ENCODE data around the gene KCNK17. TPM values are rescaled to one million over a fixed set of nuclear protein-coding genes. Genes with fewer than 3 reads are reported as not detected.

The KCNK17 gene
- total RNA-seq, 8 experiments from 2014 or later, result 0.27 to 2.7 (median 0.94) TPM; not detected in 3

DNA sequence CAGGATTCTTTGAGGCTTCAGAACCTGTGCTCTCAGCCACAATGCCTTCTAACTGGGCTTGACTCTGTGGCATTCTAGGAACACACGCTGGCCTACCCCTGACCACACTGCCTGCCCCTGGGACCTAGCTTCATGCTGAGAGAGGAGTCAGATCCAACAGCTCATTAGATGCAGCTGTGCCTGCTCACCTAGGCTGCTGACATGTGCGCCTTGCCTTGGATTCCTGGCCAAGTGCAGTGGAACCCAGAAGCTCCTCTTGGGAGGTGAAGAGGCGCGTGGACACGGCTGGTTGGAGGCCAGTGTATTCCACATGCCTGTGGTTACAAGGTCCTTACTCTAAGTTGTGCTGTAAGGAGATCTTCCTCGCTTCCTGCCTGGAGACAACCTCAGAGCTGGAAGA lies 33.0 kb upstream of the KCNK17 start:
- Histone ChIP-seq H3K4me1 (replicated peaks in 1 of 2) (no peaks in the 10 kb centered on the region), H3K27ac (no peak overlapping the region), H3K4me3 (no peak overlapping the region)
- ATAC-seq (replicated peaks in 6 of 8), result no peak
- in situ Hi-C loops (cut with MboI; ENCODE audit: low pct_unique_long_range_greater_than_20kb in 2 of 9, low sequenced_read_pairs in 9 of 9, unreplicated experiment in 9 of 9), result no loop called here
- 0 to 100% (median 50%) methylated on average over 1 to 4 of the region's 6 CpGs; no CpG with 5 or more reads in 4 of the 10 experiments for WGBS, 10 experiments

GRCh38 chr6:39344821-39345280 lies 30.6 kb upstream of the KCNK17 start:
- no peak overlapping the region for H3K27ac ChIP-seq
- in situ Hi-C loops (cut with MboI; ENCODE audit: low pct_unique_long_range_greater_than_20kb in 2 of 9, low sequenced_read_pairs in 9 of 9, unreplicated experiment in 9 of 9), result no loop called here
- ATAC-seq (replicated peaks in 6 of 8), result peak in 1 of 8 experiments; percentile 31

GRCh38 chr6:39343396-39343870 lies 29.2 kb upstream of the KCNK17 start:
- peak in 2 of 8 experiments; percentile 41 to 47 for ATAC-seq (replicated peaks in 6 of 8)
- in situ Hi-C loops (cut with MboI; ENCODE audit: low pct_unique_long_range_greater_than_20kb in 2 of 9, low sequenced_read_pairs in 9 of 9, unreplicated experiment in 9 of 9), result no loop called here
- WGBS, 10 experiments, result 76 to 100% (median 86%) methylated on average over 1 to 8 of the region's 9 CpGs; no CpG with 5 or more reads in 4 of the 10 experiments
- Histone ChIP-seq H3K27ac (no peak overlapping the region), H3K4me3 (no peak overlapping the region), H3K4me1 (replicated peaks in 1 of 2) (peaks cover 16 to 22% of the 10 kb centered on the region in 2 donors)

More at GRCh38 chr6:39344821-39345280, 30.6 kb upstream of the KCNK17 start:
- Histone ChIP-seq H3K4me3 (no peak overlapping the region), H3K4me1 (replicated peaks in 1 of 2) (peaks cover 7 to 9% of the 10 kb centered on the region in 2 donors)
- 40 to 94% (median 67%) methylated on average over 2 to 4 of the region's 7 CpGs; no CpG with 5 or more reads in 6 of the 10 experiments for WGBS, 10 experiments

DNA sequence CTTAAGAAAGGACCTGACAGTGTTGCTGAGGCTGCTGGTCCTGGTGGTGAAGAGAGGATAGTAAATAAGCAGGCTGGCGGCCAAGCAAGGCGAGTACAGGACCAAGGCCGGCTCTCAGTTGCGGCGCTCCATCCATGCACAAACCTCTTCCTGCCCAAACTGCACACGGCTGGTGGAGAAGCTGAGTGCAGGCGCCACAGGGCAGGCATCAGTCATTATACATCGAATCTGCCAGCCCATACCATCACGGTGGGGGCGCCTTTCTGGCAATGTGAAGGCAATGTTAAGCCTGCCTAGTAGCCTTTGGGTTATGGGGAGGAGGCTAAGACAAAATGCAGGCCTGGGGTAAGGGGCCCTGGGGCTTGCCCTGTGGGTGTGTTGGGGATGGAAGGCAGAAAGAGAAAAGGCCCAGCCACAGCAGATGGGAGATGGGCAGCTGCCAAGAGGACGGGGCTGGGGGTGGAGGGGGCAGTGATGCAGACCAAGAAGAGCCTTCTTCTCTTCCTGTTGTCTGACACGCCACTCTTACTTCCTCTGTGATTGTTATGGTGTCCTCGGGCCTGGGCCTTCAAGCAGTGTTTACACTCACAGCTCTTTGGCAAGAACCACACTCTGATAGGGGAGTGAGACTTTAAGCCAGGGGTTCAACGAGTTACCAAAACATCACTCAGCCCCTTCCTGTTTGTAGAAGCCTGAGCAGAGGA lies 28.6 kb upstream of the KCNK17 start:
- Histone ChIP-seq H3K4me3 (no peak overlapping the region), H3K4me1 (replicated peaks in 1 of 2) (peaks cover 16 to 23% of the 10 kb centered on the region in 2 donors), H3K27ac (no peak overlapping the region)
- in situ Hi-C loops (cut with MboI; ENCODE audit: low pct_unique_long_range_greater_than_20kb in 2 of 9, low sequenced_read_pairs in 9 of 9, unreplicated experiment in 9 of 9), result no loop called here
- WGBS, 10 experiments, result 40 to 100% (median 80%) methylated on average over 1 to 3 of the region's 14 CpGs; no CpG with 5 or more reads in 5 of the 10 experiments
- no peak for ATAC-seq (replicated peaks in 6 of 8)

- Histone ChIP-seq H3K4me3 (no peak overlapping the region), H3K4me1 (replicated peaks in 1 of 2) (peaks cover 16 to 23% of the 10 kb centered on the region in 2 donors), H3K27ac (no peak overlapping the region)
- WGBS, 10 experiments, result 88 to 100% (median 100%) methylated on average over 2 to 5 of the region's 5 CpGs; no CpG with 5 or more reads in 5 of the 10 experiments
- in situ Hi-C loops (cut with MboI; ENCODE audit: low pct_unique_long_range_greater_than_20kb in 2 of 9, low sequenced_read_pairs in 9 of 9, unreplicated experiment in 9 of 9), result no loop called here
- ATAC-seq (replicated peaks in 6 of 8), result no peak
These were observed 27.7 kb upstream of the KCNK17 start for GRCh38 chr6:39341937-39342336.

GRCh38 chr6:39341352-39341751 lies 27.1 kb upstream of the KCNK17 start:
- no peak for ATAC-seq (replicated peaks in 6 of 8)
- Histone ChIP-seq H3K4me3 (no peak overlapping the region), H3K27ac (no peak overlapping the region), H3K4me1 (replicated peaks in 1 of 2) (peaks cover 18 to 26% of the 10 kb centered on the region in 2 donors)
- 0 to 94% (median 84%) methylated on average over 1 to 3 of the region's 3 CpGs; no CpG with 5 or more reads in 5 of the 10 experiments for WGBS, 10 experiments
- in situ Hi-C loops (cut with MboI; ENCODE audit: low pct_unique_long_range_greater_than_20kb in 2 of 9, low sequenced_read_pairs in 9 of 9, unreplicated experiment in 9 of 9), result no loop called here

DNA sequence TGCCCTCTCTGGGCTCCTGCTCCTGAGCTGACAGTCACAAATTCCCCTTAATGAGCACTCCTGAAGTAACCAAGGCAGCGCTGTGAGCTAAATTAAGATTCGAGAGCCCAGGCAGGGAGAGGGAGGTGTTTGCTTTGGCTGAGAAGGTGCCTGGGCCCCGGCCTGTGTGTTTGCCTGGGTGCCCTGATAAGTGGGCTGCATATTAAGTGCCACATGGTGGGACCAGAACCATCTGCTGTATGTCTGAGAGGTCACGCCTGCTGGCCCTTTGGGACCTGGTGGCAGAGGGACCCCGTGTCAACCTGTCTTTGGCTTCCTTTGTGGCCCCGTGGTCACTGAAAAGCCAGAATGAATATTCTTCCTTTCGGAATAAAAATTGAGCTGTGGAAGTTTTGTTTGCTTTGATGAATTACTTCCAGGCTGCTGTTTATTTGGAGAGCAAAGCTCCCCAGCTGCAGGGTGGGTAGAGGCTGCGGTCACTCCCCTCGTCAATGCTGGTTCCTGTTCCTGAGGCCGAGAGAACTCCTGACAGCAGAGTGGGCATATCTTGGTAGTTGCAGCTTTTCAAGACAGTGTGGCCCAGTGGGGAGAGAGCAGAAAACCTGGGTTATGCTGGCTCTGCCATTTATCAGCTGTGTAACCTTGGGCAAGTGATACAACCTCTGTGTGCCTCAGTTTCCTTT lies 25.8 kb upstream of the KCNK17 start:
- H3K27ac ChIP-seq, result no peak overlapping the region
- H3K4me3 ChIP-seq, result no peak overlapping the region
- 14 to 66% (median 28%) methylated on average over 2 to 9 of the region's 10 CpGs; no CpG with 5 or more reads in 2 of the 10 experiments for WGBS, 10 experiments
- peaks cover 26 to 31% of the 10 kb centered on the region in 2 donors for H3K4me1 ChIP-seq (replicated peaks in 1 of 2)
- in situ Hi-C loops (cut with MboI; ENCODE audit: low pct_unique_long_range_greater_than_20kb in 2 of 9, low sequenced_read_pairs in 9 of 9, unreplicated experiment in 9 of 9), result no loop called here
- peak in 6 of 8 experiments; percentile 44 to 95 (median 86) for ATAC-seq (replicated peaks in 6 of 8)

- 33 to 92% (median 69%) methylated on average over 1 to 5 of the region's 9 CpGs; no CpG with 5 or more reads in 2 of the 10 experiments for WGBS, 10 experiments
- Histone ChIP-seq H3K4me3 (no peak overlapping the region), H3K27ac (no peak overlapping the region), H3K4me1 (replicated peaks in 1 of 2) (peaks cover 26 to 31% of the 10 kb centered on the region in 2 donors)
- in situ Hi-C loops (cut with MboI; ENCODE audit: low pct_unique_long_range_greater_than_20kb in 2 of 9, low sequenced_read_pairs in 9 of 9, unreplicated experiment in 9 of 9), result no loop called here
- ATAC-seq (replicated peaks in 6 of 8), result peak in 1 of 8 experiments; percentile 10
These were observed 25.1 kb upstream of the KCNK17 start for GRCh38 chr6:39339096-39339867.

- H3K4me1 ChIP-seq (replicated peaks in 1 of 2), result peaks cover 26 to 31% of the 10 kb centered on the region in 2 donors
- in situ Hi-C loops (cut with MboI; ENCODE audit: low pct_unique_long_range_greater_than_20kb in 2 of 9, low sequenced_read_pairs in 9 of 9, unreplicated experiment in 9 of 9), result no loop called here
- H3K27ac ChIP-seq, result no peak overlapping the region
- WGBS, 10 experiments, result 85 to 94% (median 90%) methylated on average over 2 to 3 of the region's 5 CpGs; no CpG with 5 or more reads in 7 of the 10 experiments
- H3K4me3 ChIP-seq, result no peak overlapping the region
- ATAC-seq (replicated peaks in 6 of 8), result no peak
These were observed 24.2 kb upstream of the KCNK17 start for GRCh38 chr6:39338397-39338796.

DNA sequence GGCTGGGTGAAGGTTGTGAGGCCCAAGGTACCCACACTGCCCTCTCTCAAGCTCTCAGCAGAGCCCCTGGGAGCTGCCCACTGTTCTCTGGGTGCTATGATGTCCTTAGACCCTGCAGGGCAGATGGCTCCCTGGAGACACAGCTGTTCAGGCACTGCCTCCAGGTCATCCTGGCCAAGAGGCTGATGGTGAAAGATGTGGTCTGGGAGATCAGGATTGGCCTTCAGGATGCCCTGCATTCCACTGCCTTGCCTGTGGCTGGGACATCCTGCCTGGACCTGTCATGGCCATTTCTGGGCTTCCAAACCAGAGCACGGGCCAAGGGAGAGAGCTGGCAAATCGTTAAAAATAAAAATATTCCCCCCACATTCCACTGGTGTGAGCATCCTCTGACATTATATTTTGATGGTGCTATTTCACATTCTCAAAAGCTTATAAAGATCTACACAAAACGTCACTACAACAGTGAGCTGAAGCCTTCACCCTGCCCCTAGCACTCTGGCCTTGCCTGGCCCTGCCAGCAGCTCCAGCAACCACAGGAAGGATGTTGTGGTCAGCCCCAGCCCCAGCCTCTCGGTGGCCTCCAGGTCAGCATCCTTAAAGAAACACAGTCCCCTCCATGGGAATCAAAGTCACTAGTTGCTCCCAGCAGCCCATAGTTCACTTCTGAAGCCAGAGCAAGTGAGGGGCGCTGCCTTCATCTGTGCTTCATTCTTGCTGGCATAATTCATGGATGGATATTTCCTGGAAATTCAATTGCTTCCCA lies 21.7 kb upstream of the KCNK17 start:
- peak in 1 of 8 experiments; percentile 53 for ATAC-seq (replicated peaks in 6 of 8)
- in situ Hi-C loops (cut with MboI; ENCODE audit: low pct_unique_long_range_greater_than_20kb in 2 of 9, low sequenced_read_pairs in 9 of 9, unreplicated experiment in 9 of 9), result no loop called here
- Histone ChIP-seq H3K4me1 (replicated peaks in 1 of 2) (peaks cover 26 to 31% of the 10 kb centered on the region in 2 donors), H3K4me3 (no peak overlapping the region), H3K27ac (no peak overlapping the region)
- WGBS, 10 experiments, result 0 to 55% (median 22%) methylated on average over 1 to 5 of the region's 5 CpGs; no CpG with 5 or more reads in 3 of the 10 experiments

DNA sequence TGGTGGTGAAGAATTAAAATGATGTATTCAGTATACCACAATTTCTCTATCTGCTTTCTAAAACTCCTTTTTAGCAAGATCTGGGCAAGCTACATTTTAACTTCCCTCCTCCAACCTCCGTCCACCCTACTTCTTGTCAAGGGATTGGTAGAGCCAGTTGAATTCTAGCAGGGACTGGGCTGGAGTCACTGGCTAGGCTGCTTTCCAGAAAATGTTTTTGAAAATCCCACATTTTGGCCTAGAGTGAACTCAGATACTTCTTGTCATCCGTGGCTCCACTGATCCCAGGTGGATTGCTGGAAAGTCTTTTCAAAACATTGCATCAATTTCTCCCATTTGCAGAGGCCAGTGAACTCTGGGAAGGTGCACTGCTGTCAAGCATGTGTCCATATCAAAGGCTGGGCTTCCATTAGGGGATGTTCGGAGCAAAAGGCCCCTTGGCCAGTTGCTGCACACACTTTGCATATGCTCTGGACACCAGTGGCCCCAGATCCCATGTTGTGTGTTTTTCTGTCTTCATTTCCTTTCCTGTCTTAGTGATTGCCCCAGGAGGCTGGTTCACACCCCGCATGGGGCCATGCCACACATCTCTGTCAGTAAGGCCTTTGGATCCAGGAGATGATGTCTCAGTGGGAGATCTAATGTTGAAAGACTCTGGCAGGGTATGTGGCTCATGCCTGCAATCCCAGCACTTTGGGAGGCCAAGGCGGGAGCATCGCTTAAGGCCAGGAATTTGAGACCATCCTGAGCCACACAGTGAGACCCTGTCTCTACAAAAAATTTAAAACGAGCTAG lies 19.6 kb upstream of the KCNK17 start:
- peaks cover 12% of the 10 kb centered on the region in 2 donors for H3K4me1 ChIP-seq (replicated peaks in 1 of 2)
- no peak for ATAC-seq (replicated peaks in 6 of 8)
- H3K4me3 ChIP-seq, result no peak overlapping the region
- H3K27ac ChIP-seq, result no peak overlapping the region
- WGBS, 10 experiments, result 10 to 92% (median 43%) methylated on average over 1 to 4 of the region's 7 CpGs; no CpG with 5 or more reads in 2 of the 10 experiments
- in situ Hi-C loops (cut with MboI; ENCODE audit: low pct_unique_long_range_greater_than_20kb in 2 of 9, low sequenced_read_pairs in 9 of 9, unreplicated experiment in 9 of 9), result no loop called here
